HepG2 (cell line): ENCODE results near the gene NT5C. TPM values are rescaled to one million over a fixed set of nuclear protein-coding genes. Genes with fewer than 3 reads are reported as not detected.

ENCODE experiments used
- ARHGAP35 ChIP-seq: sonication (generic); formaldehyde crosslinking; IDR thresholded peaks from 2 replicates; pipeline ENCODE4 v1.9.0; 2022; ENCODE audit warnings: mild to moderate bottlenecking, inconsistent platforms, moderate library complexity, missing genetic modification reagents, borderline replicate concordance
- CBX1 ChIP-seq: IDR thresholded peaks from one replicate; pipeline ENCODE4 v1.6.1; 2016; ENCODE audit warnings: antibody characterized with exemption, low read depth
- FOXP1 ChIP-seq, 2 experiments: fragments of 450-650 bp in 1 of 2; IDR thresholded peaks; 2 replicates each; pipeline ENCODE4 v1.6.1; 2017 to 2018; ENCODE audit warnings: antibody characterized with exemption in 1 of 2
- GABPA ChIP-seq, 2 experiments: IDR thresholded peaks; 2 replicates each; pipeline ENCODE4 v1.6.1; 2011 to 2016; ENCODE audit warnings: low read depth in 2 of 2, low read length in 1 of 2, missing biosample characterization in 1 of 2, missing genetic modification characterization in 1 of 2
- GLI4 ChIP-seq: sonication (generic); formaldehyde crosslinking; IDR thresholded peaks from 2 replicates; pipeline ENCODE4 v1.5.1; 2020; ENCODE audit warnings: missing genetic modification reagents, mild to moderate bottlenecking, moderate library complexity, borderline replicate concordance
- NCOA1 ChIP-seq: sonication (generic); formaldehyde crosslinking; IDR thresholded peaks from 2 replicates; pipeline ENCODE4 v1.9.0; 2021; ENCODE audit warnings: missing genetic modification reagents
- PAXIP1 ChIP-seq: sonication (generic); formaldehyde crosslinking; conservative IDR thresholded peaks from 2 replicates; pipeline ENCODE4 v1.4.0; 2020; ENCODE audit warnings: mild to moderate bottlenecking, missing genetic modification reagents, moderate library complexity
- SALL1 ChIP-seq: sonication (generic); formaldehyde crosslinking; IDR thresholded peaks from 2 replicates; pipeline ENCODE4 v1.8.0; 2022; ENCODE audit warnings: mild to moderate bottlenecking, missing genetic modification reagents
- SOX13 ChIP-seq, 3 experiments: fragments of 450-650 bp in 1 of 3; sonication (generic) in 1 of 3; formaldehyde crosslinking in 1 of 3; IDR thresholded peaks in 2 of 3; conservative IDR thresholded peaks in 1 of 3; 2 replicates each; pipeline versions ENCODE4 v1.5.0 to v1.6.1; 2016 to 2020; ENCODE audit warnings: antibody characterized with exemption in 1 of 3, mild to moderate bottlenecking in 1 of 3, missing compliant biosample characterization in 1 of 3, missing genetic modification reagents in 1 of 3, moderate library complexity in 1 of 3
- SP4 ChIP-seq: sonication (generic); formaldehyde crosslinking; IDR thresholded peaks from 2 replicates; pipeline ENCODE4 v1.8.1; 2023; ENCODE audit warnings: mild to moderate bottlenecking, missing genetic modification reagents
- ZBTB39 ChIP-seq: sonication (generic); formaldehyde crosslinking; IDR thresholded peaks from 2 replicates; pipeline ENCODE4 v1.5.0; 2020; ENCODE audit warnings: missing genetic modification reagents
- ZFP82 ChIP-seq: sonication (generic); formaldehyde crosslinking; IDR thresholded peaks from 2 replicates; pipeline ENCODE4 v1.5.1; 2020; ENCODE audit warnings: mild to moderate bottlenecking, missing genetic modification reagents, borderline replicate concordance
- ZNF446 ChIP-seq: sonication (generic); formaldehyde crosslinking; IDR thresholded peaks from 2 replicates; pipeline ENCODE4 v1.5.0; 2020; ENCODE audit warnings: mild to moderate bottlenecking, missing genetic modification reagents
- ZNF609 ChIP-seq: sonication (generic); formaldehyde crosslinking; IDR thresholded peaks from 2 replicates; pipeline ENCODE4 v1.4.0; 2020; ENCODE audit warnings: mild to moderate bottlenecking, missing genetic modification reagents, borderline replicate concordance
- ZNF766 ChIP-seq: sonication (generic); formaldehyde crosslinking; IDR thresholded peaks from 2 replicates; pipeline ENCODE4 v1.5.0; 2020; ENCODE audit warnings: missing genetic modification reagents, borderline replicate concordance
- polyA plus RNA-seq, 8 experiments: library from polyadenylated mRNA; depleted of rRNA in 3 of 8; stranded (reverse) in 7 of 8; unstranded in 1 of 8; fragments of >200 nt; fragmentation: Illumina TruSeq in 4 of 8; extraction: Trizol in 4 of 8; gene quantifications; 2 replicates each; pipeline versions ENCODE4 v1.2.1 to v1.2.3, GENCODE V29; 2011 to 2016; ENCODE audit warnings: low read depth in 4 of 8, missing spikeins in 1 of 8, mixed read lengths in 1 of 8; ENCODE audit not compliant: insufficient read depth in 1 of 8
- total RNA-seq, 5 experiments: library from RNA; depleted of rRNA; stranded (reverse); fragments of >200 nt; fragmentation: Illumina TruSeq; extraction: Trizol; gene quantifications; 2 replicates each; pipeline ENCODE4 v1.2.3, GENCODE V29; 2016; ENCODE audit warnings: low read depth in 1 of 5

The NT5C gene
- total and polyA plus RNA-seq, 2 of the 13 experiments (the other 11 are each of a cell fraction or from before 2014, with no cell fraction given), result 42.8 to 48.6 TPM

GRCh38 chr17:75090871-75091854 is 40.4 kb downstream of the NT5C start (continued):
- TF ChIP-seq ZNF609 (CRISPR knock-in tag) (peak; percentile 90), SALL1 (CRISPR knock-in tag) (peak; percentile 82), ZFP82 (no peak), PAXIP1 (CRISPR knock-in tag) (peak; percentile 69), NCOA1 (CRISPR knock-in tag) (no peak), ZBTB39 (no peak), ZNF766 (no peak), GABPA (IDR thresholded peaks at IDR 0.05; ENCODE audit: low read depth, low read length) (no peak), GABPA (CRISPR knock-in tag; IDR thresholded peaks at IDR 0.05; ENCODE audit: low read depth) (0 out of 2 replicates have a peak, but pooled peaks have one; percentile 10), GLI4 (no peak), ARHGAP35 (CRISPR knock-in tag) (no peak), SOX13 (IDR thresholded peaks at IDR 0.05) (no peak; the same call in 1 of the 2 replicates), SOX13 (CRISPR knock-in tag; conservative IDR thresholded peaks at IDR 0.05 in 1 of 2, IDR thresholded peaks at IDR 0.05 in 1 of 2) (peak in 1 of 2 experiments; percentile 79; a peak in 2 of 4 replicates), FOXP1 (IDR thresholded peaks at IDR 0.05) (no peak), FOXP1 (CRISPR knock-in tag; IDR thresholded peaks at IDR 0.05) (peak; percentile 68; the same call in 1 of the 2 replicates), ZNF446 (no peak), CBX1 (no peak), SP4 (peak; percentile 40; the same call in 1 of the 2 replicates)
